ENCODE measurements around the gene BMX.

DNA sequence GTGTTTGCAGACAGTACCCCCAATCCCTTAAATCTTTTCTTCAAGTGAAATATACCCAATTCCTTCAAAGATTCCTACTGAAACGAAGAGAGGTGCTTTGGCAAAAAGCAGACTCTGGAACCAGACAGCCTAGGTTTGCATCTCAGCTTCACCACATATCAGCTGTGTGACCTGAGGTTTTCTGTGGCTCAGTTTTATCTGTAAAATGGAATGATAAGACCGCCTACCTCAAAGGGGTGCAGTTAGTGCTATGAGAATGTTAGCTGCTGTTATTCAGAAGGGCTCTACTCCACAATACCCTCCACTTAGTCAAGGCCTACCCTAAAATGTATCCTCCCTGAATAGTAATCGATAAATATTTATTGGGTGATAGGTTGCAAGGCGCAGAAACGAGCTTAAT, 8.1 kb upstream of the BMX start:
- TF ChIP-seq, protein P1, sequence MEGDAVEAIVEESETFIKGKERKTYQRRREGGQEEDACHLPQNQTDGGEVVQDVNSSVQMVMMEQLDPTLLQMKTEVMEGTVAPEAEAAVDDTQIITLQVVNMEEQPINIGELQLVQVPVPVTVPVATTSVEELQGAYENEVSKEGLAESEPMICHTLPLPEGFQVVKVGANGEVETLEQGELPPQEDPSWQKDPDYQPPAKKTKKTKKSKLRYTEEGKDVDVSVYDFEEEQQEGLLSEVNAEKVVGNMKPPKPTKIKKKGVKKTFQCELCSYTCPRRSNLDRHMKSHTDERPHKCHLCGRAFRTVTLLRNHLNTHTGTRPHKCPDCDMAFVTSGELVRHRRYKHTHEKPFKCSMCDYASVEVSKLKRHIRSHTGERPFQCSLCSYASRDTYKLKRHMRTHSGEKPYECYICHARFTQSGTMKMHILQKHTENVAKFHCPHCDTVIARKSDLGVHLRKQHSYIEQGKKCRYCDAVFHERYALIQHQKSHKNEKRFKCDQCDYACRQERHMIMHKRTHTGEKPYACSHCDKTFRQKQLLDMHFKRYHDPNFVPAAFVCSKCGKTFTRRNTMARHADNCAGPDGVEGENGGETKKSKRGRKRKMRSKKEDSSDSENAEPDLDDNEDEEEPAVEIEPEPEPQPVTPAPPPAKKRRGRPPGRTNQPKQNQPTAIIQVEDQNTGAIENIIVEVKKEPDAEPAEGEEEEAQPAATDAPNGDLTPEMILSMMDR (IDR thresholded peaks at IDR 0.05), result no peak
- TF ChIP-seq POLR2A (IDR thresholded peaks at IDR 0.05), result no peak
- no peak for TF ChIP-seq EP300 (IDR thresholded peaks at IDR 0.05)

Measured in gastroesophageal sphincter (tissue), 3 donors.